ENCODE results near the gene SUDS3. TPM values are rescaled to one million over a fixed set of nuclear protein-coding genes. Genes with fewer than 3 reads are reported as not detected.

Gene SUDS3
- total RNA-seq, 1 experiment from 2014 or later = 50.5 TPM

GRCh38 chr12:118429688-118430383 is 53.5 kb downstream of the SUDS3 start:
- intact Hi-C loops (cut with micrococcal nuclease; ENCODE audit: unreplicated experiment) = loop anchor here (10.0 kb wide), 1 partner anchor 195 kb away; no protein-coding TSS in a partner anchor
- no peak overlapping the region for H3K4me3 Mint-ChIP-seq (ENCODE audit: low read depth, unreplicated experiment)
- H3K27ac Mint-ChIP-seq (ENCODE audit: unreplicated experiment) = no peak overlapping the region
- DNase-seq = no peak
- no peaks in the 10 kb centered on the region for H3K36me3 Mint-ChIP-seq (ENCODE audit: insufficient read depth, unreplicated experiment)
- CTCF ChIA-PET = no interaction called here
- no TSS peak for BruUV-seq (replicated peaks)
- TF ChIP-seq CTCF (IDR thresholded peaks at IDR 0.05; ENCODE audit: unreplicated experiment) = no peak
- no peaks in the 10 kb centered on the region for H3K4me1 Mint-ChIP-seq (ENCODE audit: low read depth, unreplicated experiment)
- no peaks in the 10 kb centered on the region for H3K27me3 Mint-ChIP-seq (ENCODE audit: unreplicated experiment)
- no peaks in the 10 kb centered on the region for H3K9me3 Mint-ChIP-seq (ENCODE audit: low read depth, unreplicated experiment)

- no TSS peak for BruUV-seq (replicated peaks)
- CTCF ChIA-PET = no interaction called here
- Mint-ChIP-seq H3K36me3 (ENCODE audit: insufficient read depth, unreplicated experiment) (no peaks in the 10 kb centered on the region), H3K4me3 (ENCODE audit: low read depth, unreplicated experiment) (no peak overlapping the region), H3K27ac (ENCODE audit: unreplicated experiment) (no peak overlapping the region), H3K4me1 (ENCODE audit: low read depth, unreplicated experiment) (no peaks in the 10 kb centered on the region), H3K9me3 (ENCODE audit: low read depth, unreplicated experiment) (no peaks in the 10 kb centered on the region), H3K27me3 (ENCODE audit: unreplicated experiment) (no peaks in the 10 kb centered on the region)
- no peak for DNase-seq
- no peak for TF ChIP-seq CTCF (IDR thresholded peaks at IDR 0.05; ENCODE audit: unreplicated experiment)
- intact Hi-C loops (cut with micrococcal nuclease; ENCODE audit: unreplicated experiment) = loop anchor here (10.0 kb wide), 1 partner anchor 194 kb away; no protein-coding TSS in a partner anchor
Measured at GRCh38 chr12:118430516-118430915, 54.2 kb downstream of the SUDS3 start.

- Mint-ChIP-seq H3K36me3 (ENCODE audit: insufficient read depth, unreplicated experiment) (no peaks in the 10 kb centered on the region), H3K4me1 (ENCODE audit: low read depth, unreplicated experiment) (no peaks in the 10 kb centered on the region), H3K27ac (ENCODE audit: unreplicated experiment) (no peak overlapping the region), H3K27me3 (ENCODE audit: unreplicated experiment) (no peaks in the 10 kb centered on the region), H3K4me3 (ENCODE audit: low read depth, unreplicated experiment) (no peak overlapping the region), H3K9me3 (ENCODE audit: low read depth, unreplicated experiment) (no peaks in the 10 kb centered on the region)
- no TSS peak for BruUV-seq (replicated peaks)
- DNase-seq = no peak
- intact Hi-C loops (cut with micrococcal nuclease; ENCODE audit: unreplicated experiment) = loop anchor here (10.0 kb wide), 1 partner anchor 192 kb away; no protein-coding TSS in a partner anchor
- no peak for TF ChIP-seq CTCF (IDR thresholded peaks at IDR 0.05; ENCODE audit: unreplicated experiment)
- CTCF ChIA-PET = interaction anchor here (0.7 kb wide), 1 partner anchor 633 kb away, joined by 4 read pairs; no protein-coding TSS in a partner anchor
Measured at GRCh38 chr12:118432812-118433545, 56.6 kb downstream of the SUDS3 start.

GRCh38 chr12:118436002-118436730 is 59.8 kb downstream of the SUDS3 start:
- BruUV-seq (replicated peaks) = no TSS peak
- Mint-ChIP-seq H3K27ac (ENCODE audit: unreplicated experiment) (no peak overlapping the region), H3K9me3 (ENCODE audit: low read depth, unreplicated experiment) (no peaks in the 10 kb centered on the region), H3K27me3 (ENCODE audit: unreplicated experiment) (peaks cover 5% of the 10 kb centered on the region), H3K4me3 (ENCODE audit: low read depth, unreplicated experiment) (no peak overlapping the region), H3K4me1 (ENCODE audit: low read depth, unreplicated experiment) (no peaks in the 10 kb centered on the region), H3K36me3 (ENCODE audit: insufficient read depth, unreplicated experiment) (no peaks in the 10 kb centered on the region)
- intact Hi-C loops (cut with micrococcal nuclease; ENCODE audit: unreplicated experiment) = loop anchor here (10.0 kb wide), 1 partner anchor 189 kb away; no protein-coding TSS in a partner anchor
- TF ChIP-seq CTCF (IDR thresholded peaks at IDR 0.05; ENCODE audit: unreplicated experiment) = no peak
- CTCF ChIA-PET = interaction anchor here (0.6 kb wide), 1 partner anchor 375 kb away, joined by 7 read pairs; the partner anchor contains the start of gene WSB2
- peak; percentile 28 for DNase-seq

All from Calu3 (cell line).